Fibroblast of the aortic adventitia (primary cell): ENCODE measurements around the gene STRBP. TPM values are rescaled to one million over a fixed set of nuclear protein-coding genes. Genes with fewer than 3 reads are reported as not detected.
"Not testable (repeated sequence)": the region's sequence is repeated elsewhere in the genome, so short reads cannot be mapped to it uniquely, and the experiment has no call there.

ENCODE experiments used
- DNase-seq: peaks from one replicate; pipeline ENCODE4 v3.0.0-alpha.2; 2010; ENCODE audit warnings: low read depth
- H3K4me3 ChIP-seq: 2 replicates; pipeline ENCODE4 v1.5.1; 2011; ENCODE audit warnings: low read depth, mild to moderate bottlenecking, control low read depth, low read length, moderate library complexity
- CTCF ChIP-seq: IDR thresholded peaks from 2 replicates; pipeline ENCODE4 v1.5.1; 2011; ENCODE audit warnings: mild to moderate bottlenecking, low read length, control low read depth, inconsistent platforms; ENCODE audit not compliant: insufficient read depth
- total RNA-seq: library from RNA; depleted of rRNA; stranded (reverse); fragments of >200 nt; gene quantifications from 2 replicates; pipeline ENCODE4 v1.2.3, GENCODE V29; 2012; ENCODE audit warnings: low replicate concordance

STRBP gene
- total RNA-seq, 1 donor, result 2.6 TPM

- no peak for TF ChIP-seq CTCF
- H3K4me3 ChIP-seq, result no peak overlapping the region
- no peak for DNase-seq
Measured at GRCh38 chr9:123283455-123283854, 15.1 kb upstream of the STRBP start.

- no peak for DNase-seq
- TF ChIP-seq CTCF, result no peak
- no peak overlapping the region for H3K4me3 ChIP-seq
Measured at GRCh38 chr9:123283048-123283408, 14.6 kb upstream of the STRBP start.

GRCh38 chr9:123282362-123283047 lies 14.1 kb upstream of the STRBP start:
- DNase-seq, result no peak
- no peak overlapping the region for H3K4me3 ChIP-seq
- no peak for TF ChIP-seq CTCF

- no peak overlapping the region for H3K4me3 ChIP-seq
- DNase-seq, result no peak
- no peak for TF ChIP-seq CTCF
Measured at GRCh38 chr9:123281659-123282350, 13.4 kb upstream of the STRBP start.

- not testable (repeated sequence) for H3K4me3 ChIP-seq, DNase-seq
Measured at GRCh38 chr9:123278879-123279493, 10.6 kb upstream of the STRBP start.

GRCh38 chr9:123278361-123278760 lies 10.0 kb upstream of the STRBP start:
- no peak for TF ChIP-seq CTCF
- H3K4me3 ChIP-seq, result no peak overlapping the region
- DNase-seq, result no peak

- TF ChIP-seq CTCF, result no peak
- no peak for DNase-seq
- no peak overlapping the region for H3K4me3 ChIP-seq
Measured at GRCh38 chr9:123276551-123276950, 8.2 kb upstream of the STRBP start.

- not testable (repeated sequence) for DNase-seq, H3K4me3 ChIP-seq
Measured at GRCh38 chr9:123271133-123271532, 2.7 kb upstream of the STRBP start.
